IMR-90 (cell line): ENCODE measurements around the gene NR1D1. TPM values are rescaled to one million over a fixed set of nuclear protein-coding genes. Genes with fewer than 3 reads are reported as not detected.

ENCODE experiments used
- ATAC-seq: fragments of 200-7000 bp; cut with Tn5 transposase; 2 replicates; pipeline ENCODE4 v1.9.1; 2020; ENCODE audit warnings: low read depth, mild to moderate bottlenecking, moderate library complexity
- BruUV-seq: library from RNA; stranded (reverse); fragments of 400-500 nt; replicated peaks from 2 replicates; lab custom pipeline; 2021; lab: Mats Ljungman, UMichigan
- CTCF ChIA-PET: fragments of 300-600 bp; formaldehyde crosslinking; extraction: SDS; loops from one replicate; lab custom pipeline; 2021; ENCODE audit warnings: antibody characterized with exemption; lab: Yijun Ruan, JAX
- POLR2A ChIA-PET: fragments of 300-600 bp; sonication (Branson Sonifier 250); formaldehyde crosslinking; loops from one replicate; lab custom pipeline; 2022; ENCODE audit warnings: antibody characterized with exemption; ENCODE audit not compliant: unreplicated experiment; lab: Charles Lee
- DNase-seq: peaks from one replicate; pipeline ENCODE4 v3.0.0; 2013
- H2AFZ ChIP-seq: replicated peaks from 2 replicates; pipeline ENCODE3; 2013; ENCODE audit warnings: low read length, mild to moderate bottlenecking; ENCODE audit not compliant: poor library complexity
- H2AK5ac ChIP-seq: 2 replicates; pipeline ENCODE4 v1.6.1; 2013; ENCODE audit warnings: low read depth, low read length, inconsistent platforms
- H2AK9ac ChIP-seq: replicated peaks from 2 replicates; pipeline ENCODE3; 2013; ENCODE audit warnings: mild to moderate bottlenecking, low read depth, low read length, moderate library complexity; ENCODE audit not compliant: poor library complexity
- H2BK120ac ChIP-seq: 2 replicates; pipeline ENCODE4 v1.6.1; 2013; ENCODE audit warnings: low read depth, low read length, inconsistent platforms
- H2BK15ac ChIP-seq: 3 replicates; pipeline ENCODE4 v1.6.1; 2013; ENCODE audit warnings: low read depth, low read length, inconsistent platforms
- H2BK20ac ChIP-seq: 2 replicates; pipeline ENCODE4 v1.6.1; 2013; ENCODE audit warnings: low read depth, mild to moderate bottlenecking, inconsistent platforms, low read length, moderate library complexity
- H2BK5ac ChIP-seq: 2 replicates; pipeline ENCODE4 v1.6.1; 2013; ENCODE audit warnings: mild to moderate bottlenecking, low read depth, low read length, inconsistent platforms; ENCODE audit not compliant: poor library complexity, severe bottlenecking
- H3K14ac ChIP-seq: replicated peaks from 2 replicates; pipeline ENCODE4 v1.6.1; 2013; ENCODE audit warnings: low read depth, low read length, inconsistent platforms
- H3K18ac ChIP-seq: 2 replicates; pipeline ENCODE4 v1.6.1; 2013; ENCODE audit warnings: low read depth, low read length, control low read depth
- H3K23ac ChIP-seq: 2 replicates; pipeline ENCODE4 v1.6.1; 2013; ENCODE audit warnings: low read depth, low read length, inconsistent platforms
- H3K27ac ChIP-seq: 2 replicates; pipeline ENCODE4 v1.5.1; 2013; ENCODE audit warnings: mild to moderate bottlenecking, control low read depth, low read length; ENCODE audit not compliant: insufficient read depth
- H3K27me3 ChIP-seq: 2 replicates; pipeline ENCODE4 v1.6.1; 2013; ENCODE audit warnings: low read length; ENCODE audit not compliant: control insufficient read depth, insufficient read depth
- H3K36me3 ChIP-seq: 2 replicates; pipeline ENCODE4 v1.6.1; 2013; ENCODE audit warnings: low read length, mixed read lengths; ENCODE audit not compliant: control insufficient read depth, insufficient read depth
- H3K4ac ChIP-seq: 2 replicates; pipeline ENCODE4 v1.6.1; 2013; ENCODE audit warnings: low read depth, low read length, inconsistent platforms
- H3K4me1 ChIP-seq: 2 replicates; pipeline ENCODE4 v1.6.1; 2013; ENCODE audit warnings: low read length, mixed read lengths; ENCODE audit not compliant: control insufficient read depth, insufficient read depth
- H3K4me2 ChIP-seq: 2 replicates; pipeline ENCODE4 v1.6.1; 2013; ENCODE audit warnings: low read depth, mild to moderate bottlenecking, control low read depth, low read length, moderate library complexity
- H3K4me3 ChIP-seq: 2 replicates; pipeline ENCODE4 v1.5.1; 2013; ENCODE audit warnings: low read depth, mild to moderate bottlenecking, control low read depth, low read length, moderate library complexity; ENCODE audit not compliant: insufficient read depth
- H3K56ac ChIP-seq: 2 replicates; pipeline ENCODE4 v1.6.1; 2013; ENCODE audit warnings: low read length, inconsistent platforms; ENCODE audit not compliant: insufficient read depth; ENCODE audit errors: extremely low read depth
- H3K79me1 ChIP-seq, 2 experiments: 2 replicates each; pipeline ENCODE4 v1.6.1; 2013; ENCODE audit warnings: low read length in 2 of 2, inconsistent platforms in 1 of 2, low read depth in 1 of 2
- H3K9ac ChIP-seq: 2 replicates; pipeline ENCODE4 v1.6.1; 2013; ENCODE audit warnings: low read depth, low read length, control low read depth
- H3K9me1 ChIP-seq: 2 replicates; pipeline ENCODE4 v1.6.1; 2013; ENCODE audit warnings: low read length, inconsistent platforms; ENCODE audit not compliant: insufficient read depth
- H3K9me3 ChIP-seq: 2 replicates; pipeline ENCODE4 v1.6.1; 2013; ENCODE audit warnings: low read length; ENCODE audit not compliant: control insufficient read depth, insufficient read depth
- H4K20me1 ChIP-seq: 2 replicates; pipeline ENCODE4 v1.6.1; 2013; ENCODE audit warnings: low read length, inconsistent platforms; ENCODE audit not compliant: insufficient read depth
- H4K5ac ChIP-seq: 2 replicates; pipeline ENCODE4 v1.6.1; 2013; ENCODE audit warnings: mild to moderate bottlenecking, low read depth, low read length, control low read depth
- H4K8ac ChIP-seq, 2 experiments: 2 replicates each; pipeline ENCODE4 v1.6.1; 2013; ENCODE audit warnings: low read depth in 2 of 2, low read length in 2 of 2, control low read depth in 1 of 2, inconsistent platforms in 1 of 2
- H4K91ac ChIP-seq: 2 replicates; pipeline ENCODE4 v1.6.1; 2013; ENCODE audit warnings: low read depth, low read length, inconsistent platforms; ENCODE audit not compliant: insufficient read depth
- BHLHE40 ChIP-seq: fragments of 150-350 bp; IDR thresholded peaks from 2 replicates; pipeline ENCODE4 v1.6.1; 2016; ENCODE audit warnings: mild to moderate bottlenecking, low read depth, low read length
- CEBPB ChIP-seq: IDR thresholded peaks from 2 replicates; pipeline ENCODE4 v1.6.1; 2012; ENCODE audit warnings: low read depth, low read length, improper control_type of control experiment
- CHD1 ChIP-seq: IDR thresholded peaks from 2 replicates; pipeline ENCODE4 v1.6.1; 2012; ENCODE audit warnings: low read depth, low read length, improper control_type of control experiment
- ELK1 ChIP-seq: fragments of 150-350 bp; IDR thresholded peaks from 2 replicates; pipeline ENCODE4 v1.6.1; 2016; ENCODE audit warnings: low read depth, mild to moderate bottlenecking, low read length, moderate library complexity, borderline replicate concordance
- FOS ChIP-seq: fragments of 150-350 bp; IDR thresholded peaks from 2 replicates; pipeline ENCODE4 v1.6.1; 2016; ENCODE audit warnings: low read depth, low read length
- MAFK ChIP-seq: IDR thresholded peaks from 2 replicates; pipeline ENCODE4 v1.6.1; 2012; ENCODE audit warnings: low read depth, low read length, improper control_type of control experiment
- MAZ ChIP-seq: IDR thresholded peaks from 2 replicates; pipeline ENCODE4 v1.6.1; 2012; ENCODE audit warnings: low read depth, mild to moderate bottlenecking, low read length, improper control_type of control experiment, moderate library complexity, borderline replicate concordance
- MXI1 ChIP-seq: IDR thresholded peaks from 2 replicates; pipeline ENCODE4 v1.6.1; 2012; ENCODE audit warnings: low read depth, mild to moderate bottlenecking, low read length, moderate library complexity, borderline replicate concordance
- NFE2L2 ChIP-seq: fragments of 150-350 bp; IDR thresholded peaks from 2 replicates; pipeline ENCODE4 v1.6.1; 2016; ENCODE audit warnings: low read depth, mild to moderate bottlenecking, low read length
- POLR2A ChIP-seq: IDR thresholded peaks from 2 replicates; pipeline ENCODE4 v1.6.1; 2012; ENCODE audit warnings: mild to moderate bottlenecking, low read depth, low read length
- RAD21 ChIP-seq: IDR thresholded peaks from 2 replicates; pipeline ENCODE4 v1.6.1; 2012; ENCODE audit warnings: low read length, improper control_type of control experiment
- RCOR1 ChIP-seq: IDR thresholded peaks from 2 replicates; pipeline ENCODE4 v1.6.1; 2012; ENCODE audit warnings: mild to moderate bottlenecking, low read length, improper control_type of control experiment; ENCODE audit not compliant: insufficient replicate concordance
- RFX5 ChIP-seq: IDR thresholded peaks from 2 replicates; pipeline ENCODE4 v1.8.0; 2012; ENCODE audit warnings: low read depth, mild to moderate bottlenecking, low read length, moderate library complexity
- SMC3 ChIP-seq: fragments of 150-350 bp; IDR thresholded peaks from 2 replicates; pipeline ENCODE4 v1.6.1; 2016; ENCODE audit warnings: low read depth, mild to moderate bottlenecking, antibody characterized with exemption, low read length, moderate library complexity
- WGBS, 2 experiments: methylation state at CpG; one replicate each; pipeline versions ENCODE4 v1.1.5 to v1.1.7; 2013; ENCODE audit warnings: missing lambda C conversion rate in 2 of 2; ENCODE audit not compliant: insufficient read length in 1 of 2; ENCODE audit errors: extremely low coverage in 2 of 2; 5-methylcytosine and 5-hydroxymethylcytosine counted together
- dilution Hi-C: fragments of 300-500 bp; cut with HindIII; formaldehyde crosslinking; loops from one replicate; pipeline ENCODE4 v1.14.3; 2018; ENCODE audit warnings: low sequenced_read_pairs; ENCODE audit not compliant: unreplicated experiment
- in situ Hi-C: fragments of 300-500 bp; cut with MboI; formaldehyde crosslinking; loops from 3 replicates; pipeline ENCODE4 v1.14.3; 2019; ENCODE audit warnings: low sequenced_read_pairs, inconsistent platforms, mixed read lengths
- intact Hi-C: fragments of 100-400 bp; cut with micrococcal nuclease; formaldehyde crosslinking; loops from 2 replicates; pipeline ENCODE4 v1.10.0; 2022
- polyA plus RNA-seq, 3 experiments: library from polyadenylated mRNA; depleted of rRNA; stranded (reverse); fragments of >200 nt; gene quantifications; 2 replicates each; pipeline ENCODE4 v1.2.3, GENCODE V29; 2012; ENCODE audit warnings: low replicate concordance in 1 of 3
- total RNA-seq: library from RNA; depleted of rRNA; stranded (reverse); fragments of >200 nt; gene quantifications from 2 replicates; pipeline ENCODE4 v1.2.3, GENCODE V29; 2012
- TF ChIP-seq, protein P1 (sequence below): fragments of 150-350 bp; IDR thresholded peaks from 2 replicates; pipeline ENCODE4 v1.6.1; 2017; ENCODE audit warnings: mild to moderate bottlenecking, antibody characterized with exemption, low read length, low read depth
- TF ChIP-seq, protein P2 (sequence below): conservative IDR thresholded peaks from 2 replicates; pipeline ENCODE4 v1.5.1; 2012; ENCODE audit warnings: mild to moderate bottlenecking, low read depth, low read length, improper control_type of control experiment

Gene NR1D1
- total and polyA plus RNA-seq, 2 of the 4 experiments (the other 2 are of a cell fraction) = 0.36 to 7.2 TPM

DNA sequence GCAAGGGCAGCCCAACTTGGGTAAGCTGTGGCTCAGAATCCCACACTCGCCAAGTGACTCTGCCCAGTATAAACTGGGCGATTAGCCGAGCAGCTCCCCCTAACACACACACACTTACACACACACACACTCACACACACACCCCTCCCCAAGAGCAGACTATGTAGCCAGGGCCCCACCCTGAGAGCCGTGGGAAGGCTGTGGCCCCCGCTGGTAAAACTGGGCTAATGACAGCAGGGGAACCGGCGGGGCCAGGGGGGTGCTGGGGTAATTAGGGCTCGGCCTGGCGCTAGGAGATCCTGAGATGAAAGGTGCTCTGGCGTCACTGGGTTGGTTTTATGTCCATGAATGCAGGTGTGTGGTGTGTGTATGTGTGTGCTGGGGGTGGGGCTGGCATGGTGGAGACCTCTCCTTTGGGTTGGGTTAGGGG is 38.8 kb downstream of the NR1D1 start:
- H2AFZ ChIP-seq = peak overlapping the region; percentile 88
- no peak overlapping the region for H4K5ac ChIP-seq
- POLR2A ChIA-PET = no interaction called here
- CTCF ChIA-PET = interaction anchor here (0.6 to 2.0 kb wide), 2 partner anchors 25 to 83 kb away, joined by 3 to 10 read pairs; no protein-coding TSS in a partner anchor
- no peak overlapping the region for H3K4ac ChIP-seq
- H3K4me3 ChIP-seq = no peak overlapping the region
- H3K23ac ChIP-seq = peak overlapping the region; percentile 82; the same call in 1 of the 2 replicates
- no TSS peak for BruUV-seq
- ATAC-seq (no peak), DNase-seq (no peak)
- H3K27ac ChIP-seq = no peak overlapping the region
- H3K27me3 ChIP-seq = no peaks in the 10 kb centered on the region
- no peak overlapping the region for H2BK20ac ChIP-seq
- no peak overlapping the region for H3K9ac ChIP-seq
- 0 out of 3 replicates have a peak overlapping the region, but pooled peaks have one; percentile 80 for H2BK15ac ChIP-seq
- no peak overlapping the region for H3K4me2 ChIP-seq
- H3K9me1 ChIP-seq = peaks cover 16% of the 10 kb centered on the region
- H2BK120ac ChIP-seq = no peak overlapping the region
- H3K18ac ChIP-seq = no peak overlapping the region
- dilution Hi-C loops = no loop called here
- peaks cover 24% of the 10 kb centered on the region; the same call in 1 of the 2 replicates for H4K20me1 ChIP-seq
- H3K4me1 ChIP-seq = peaks cover 22% of the 10 kb centered on the region
- no peak overlapping the region for H3K14ac ChIP-seq
- intact Hi-C loops = loop anchor here (2.0 kb wide), 1 partner anchor 25 kb away; no protein-coding TSS in a partner anchor
- peak overlapping the region; percentile 87 for H2AK9ac ChIP-seq
- peaks cover 14 to 36% of the 10 kb centered on the region in 2 experiments for H3K79me1 ChIP-seq
- H4K91ac ChIP-seq = no peak overlapping the region
- H2AK5ac ChIP-seq = 0 out of 2 replicates have a peak overlapping the region, but pooled peaks have one; percentile 15
- in situ Hi-C loops = no loop called here
- TF ChIP-seq SMC3 = no peak
- no peak for TF ChIP-seq MAZ
- TF ChIP-seq BHLHE40 = no peak
- no peak for TF ChIP-seq FOS
- TF ChIP-seq, protein P1, sequence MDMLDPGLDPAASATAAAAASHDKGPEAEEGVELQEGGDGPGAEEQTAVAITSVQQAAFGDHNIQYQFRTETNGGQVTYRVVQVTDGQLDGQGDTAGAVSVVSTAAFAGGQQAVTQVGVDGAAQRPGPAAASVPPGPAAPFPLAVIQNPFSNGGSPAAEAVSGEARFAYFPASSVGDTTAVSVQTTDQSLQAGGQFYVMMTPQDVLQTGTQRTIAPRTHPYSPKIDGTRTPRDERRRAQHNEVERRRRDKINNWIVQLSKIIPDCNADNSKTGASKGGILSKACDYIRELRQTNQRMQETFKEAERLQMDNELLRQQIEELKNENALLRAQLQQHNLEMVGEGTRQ = no peak
- TF ChIP-seq, protein P2, sequence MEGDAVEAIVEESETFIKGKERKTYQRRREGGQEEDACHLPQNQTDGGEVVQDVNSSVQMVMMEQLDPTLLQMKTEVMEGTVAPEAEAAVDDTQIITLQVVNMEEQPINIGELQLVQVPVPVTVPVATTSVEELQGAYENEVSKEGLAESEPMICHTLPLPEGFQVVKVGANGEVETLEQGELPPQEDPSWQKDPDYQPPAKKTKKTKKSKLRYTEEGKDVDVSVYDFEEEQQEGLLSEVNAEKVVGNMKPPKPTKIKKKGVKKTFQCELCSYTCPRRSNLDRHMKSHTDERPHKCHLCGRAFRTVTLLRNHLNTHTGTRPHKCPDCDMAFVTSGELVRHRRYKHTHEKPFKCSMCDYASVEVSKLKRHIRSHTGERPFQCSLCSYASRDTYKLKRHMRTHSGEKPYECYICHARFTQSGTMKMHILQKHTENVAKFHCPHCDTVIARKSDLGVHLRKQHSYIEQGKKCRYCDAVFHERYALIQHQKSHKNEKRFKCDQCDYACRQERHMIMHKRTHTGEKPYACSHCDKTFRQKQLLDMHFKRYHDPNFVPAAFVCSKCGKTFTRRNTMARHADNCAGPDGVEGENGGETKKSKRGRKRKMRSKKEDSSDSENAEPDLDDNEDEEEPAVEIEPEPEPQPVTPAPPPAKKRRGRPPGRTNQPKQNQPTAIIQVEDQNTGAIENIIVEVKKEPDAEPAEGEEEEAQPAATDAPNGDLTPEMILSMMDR = no peak
- TF ChIP-seq RCOR1 = no peak
- TF ChIP-seq CEBPB = no peak
- no peak for TF ChIP-seq ELK1
- TF ChIP-seq MXI1 = no peak
- TF ChIP-seq NFE2L2 = no peak
- TF ChIP-seq POLR2A = no peak
- TF ChIP-seq MAFK = no peak
- TF ChIP-seq RFX5 = no peak
- no peak for TF ChIP-seq RAD21
- no peak for TF ChIP-seq CHD1
- no peak overlapping the region for H4K8ac ChIP-seq
- no peak overlapping the region for H2BK5ac ChIP-seq
- H3K9me3 ChIP-seq = no peaks in the 10 kb centered on the region
- WGBS, 2 experiments = 66% methylated on average over 6 of the region's 10 CpGs; no CpG with 5 or more reads in 1 of the 2 experiments
- no peaks in the 10 kb centered on the region for H3K36me3 ChIP-seq
- no peak overlapping the region for H3K56ac ChIP-seq
